ENCODE results near the gene STPG1.

STPG1 gene

DNA sequence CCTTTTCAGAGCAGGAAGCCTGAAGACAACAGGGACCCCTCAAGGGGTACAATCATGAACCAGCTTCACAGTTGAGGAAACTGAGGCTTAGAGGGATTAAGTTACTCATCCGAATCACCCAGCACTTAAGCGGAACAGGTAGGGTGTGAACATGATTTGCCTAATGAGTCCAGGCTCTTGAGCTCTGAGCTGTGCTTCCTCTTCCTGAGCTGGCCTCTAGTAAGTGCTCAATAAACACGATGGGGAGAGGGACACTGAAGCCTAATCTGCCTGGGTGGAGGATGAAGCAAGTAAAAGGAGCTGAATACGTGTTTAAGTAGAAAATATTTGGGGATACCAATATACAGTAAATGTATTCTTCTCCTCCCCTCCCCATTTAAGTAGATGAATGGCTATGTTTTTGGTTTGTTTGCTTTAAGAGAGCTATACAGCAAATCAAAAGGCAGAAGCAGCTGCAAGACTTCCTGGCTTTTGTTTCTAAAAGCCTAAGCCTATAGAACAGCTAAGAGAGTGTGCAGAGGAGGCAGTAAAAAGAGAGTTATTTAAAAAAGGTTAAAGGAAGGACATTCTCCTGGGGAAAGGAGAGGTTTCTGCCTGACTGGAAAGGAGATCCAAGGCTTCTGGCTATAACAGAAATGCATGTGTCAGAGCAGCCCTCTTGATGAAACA, 20.5 kb downstream of the STPG1 start:
- DNase-seq (ENCODE audit: low spot score), result no peak

DNA sequence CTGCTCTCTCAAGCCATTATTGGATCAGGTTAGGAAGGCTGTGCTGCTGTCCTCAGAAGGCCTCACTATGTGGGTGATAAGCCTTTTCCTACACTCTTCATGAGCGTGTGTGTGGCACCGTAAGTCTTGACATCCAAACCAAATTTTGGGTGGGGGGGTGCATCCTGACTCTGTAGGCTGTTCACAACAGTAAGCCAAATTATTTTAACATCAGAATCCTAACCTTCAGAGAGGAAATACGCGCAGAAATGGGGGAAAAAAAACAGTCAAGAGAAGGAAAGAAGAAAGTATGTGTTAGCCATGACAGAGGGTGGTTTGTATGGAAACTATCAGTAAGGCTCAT, 21.0 kb downstream of the STPG1 start:
- no peak for DNase-seq (ENCODE audit: low spot score)

DNA sequence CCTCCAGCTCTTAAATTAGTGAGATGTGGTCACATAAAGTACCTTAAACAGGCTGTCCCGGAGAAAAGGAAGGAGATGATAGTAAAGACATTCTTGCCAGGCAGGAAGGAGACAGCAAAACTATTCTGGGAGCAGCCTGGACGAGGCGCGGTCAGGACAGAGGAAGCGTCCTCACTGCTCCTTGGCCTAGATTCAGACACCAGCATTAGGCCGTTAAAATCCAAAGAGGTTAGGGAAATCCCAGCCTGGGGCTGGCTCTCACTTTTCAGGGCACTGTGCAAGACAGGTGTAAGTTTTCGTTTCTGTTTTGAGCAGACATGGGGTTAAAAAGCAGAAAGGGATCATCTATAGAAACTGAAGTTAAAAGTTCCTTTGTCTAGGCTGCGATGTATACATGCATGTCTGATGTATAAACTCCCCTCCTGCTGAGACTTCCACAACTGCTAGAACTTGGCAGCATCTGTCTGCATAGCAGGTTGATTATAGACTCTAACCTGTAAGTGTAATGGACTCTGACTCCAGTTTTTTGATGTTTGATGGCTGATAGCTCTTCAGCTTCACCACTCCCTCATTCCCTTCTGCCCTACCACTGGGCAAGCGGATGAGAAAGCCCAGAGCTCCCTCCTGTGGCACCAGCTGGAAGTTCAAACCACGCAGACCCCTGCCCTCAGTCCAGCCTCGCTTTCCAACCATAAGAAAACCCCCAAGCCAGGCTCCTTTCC, 21.5 kb downstream of the STPG1 start:
- DNase-seq (ENCODE audit: low spot score), result no peak

DNA sequence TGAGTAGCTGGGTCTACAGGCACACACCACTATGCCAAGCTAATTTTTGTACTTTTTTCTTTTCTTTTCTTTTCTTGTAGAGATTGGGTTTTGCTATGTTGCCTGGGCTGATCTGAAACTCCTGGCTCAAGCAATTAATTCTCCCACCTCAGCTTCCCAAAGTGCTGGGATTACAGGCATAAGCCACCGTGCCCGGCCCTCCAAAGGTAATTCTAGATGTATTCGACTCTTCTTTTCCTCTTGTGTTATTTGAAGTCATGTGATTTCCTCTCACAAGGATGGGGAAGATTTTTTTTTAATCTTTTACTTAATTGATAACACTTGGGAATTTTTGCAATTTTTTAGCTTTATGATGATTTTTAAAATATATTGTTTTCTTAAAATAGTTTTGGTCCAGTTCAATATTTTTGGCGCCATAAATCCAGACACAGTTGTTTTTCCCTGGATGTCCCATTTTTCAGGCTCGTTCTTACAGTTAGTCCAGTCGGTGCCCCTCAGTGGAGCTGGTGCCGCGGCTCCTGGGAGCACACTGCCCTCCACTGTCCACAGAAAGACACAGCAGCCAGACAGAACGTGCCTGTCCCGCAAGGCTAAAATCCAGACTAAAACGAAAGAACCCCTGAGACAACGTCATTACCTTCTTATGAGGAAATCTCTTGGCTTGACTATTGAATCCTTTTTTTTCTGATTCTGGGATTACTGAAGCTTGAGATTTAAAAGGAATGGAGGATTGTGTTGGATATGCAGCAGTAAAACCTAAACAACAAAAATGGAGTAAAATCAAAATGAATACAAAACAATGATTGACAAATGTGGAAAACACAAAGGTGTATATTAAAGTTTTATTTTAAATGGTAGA, 22.4 kb downstream of the STPG1 start:
- peak; percentile 47 for DNase-seq (ENCODE audit: low spot score)

DNA sequence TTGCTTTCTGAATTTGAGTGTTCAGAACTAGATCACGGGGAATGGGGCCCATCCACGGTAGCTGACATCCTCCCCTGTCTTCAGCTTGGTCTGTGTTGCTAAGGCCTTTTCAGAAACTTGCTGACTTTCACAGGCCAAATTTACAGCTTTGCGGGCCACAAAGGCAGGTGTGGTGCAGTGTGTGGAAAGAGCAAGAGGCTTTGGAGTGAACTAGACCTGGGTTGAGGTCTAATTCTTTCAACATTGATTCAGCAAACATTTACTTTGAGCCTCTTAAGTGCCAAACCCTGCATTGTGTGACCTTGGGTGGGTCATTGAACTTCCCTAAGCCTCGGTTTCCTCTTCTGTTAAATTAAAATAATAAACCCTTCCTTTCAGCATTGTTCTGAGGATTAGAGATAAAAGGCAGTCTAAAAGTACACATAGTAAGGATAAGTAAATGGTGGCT, 24.3 kb downstream of the STPG1 start:
- DNase-seq (ENCODE audit: low spot score), result no peak

DNA sequence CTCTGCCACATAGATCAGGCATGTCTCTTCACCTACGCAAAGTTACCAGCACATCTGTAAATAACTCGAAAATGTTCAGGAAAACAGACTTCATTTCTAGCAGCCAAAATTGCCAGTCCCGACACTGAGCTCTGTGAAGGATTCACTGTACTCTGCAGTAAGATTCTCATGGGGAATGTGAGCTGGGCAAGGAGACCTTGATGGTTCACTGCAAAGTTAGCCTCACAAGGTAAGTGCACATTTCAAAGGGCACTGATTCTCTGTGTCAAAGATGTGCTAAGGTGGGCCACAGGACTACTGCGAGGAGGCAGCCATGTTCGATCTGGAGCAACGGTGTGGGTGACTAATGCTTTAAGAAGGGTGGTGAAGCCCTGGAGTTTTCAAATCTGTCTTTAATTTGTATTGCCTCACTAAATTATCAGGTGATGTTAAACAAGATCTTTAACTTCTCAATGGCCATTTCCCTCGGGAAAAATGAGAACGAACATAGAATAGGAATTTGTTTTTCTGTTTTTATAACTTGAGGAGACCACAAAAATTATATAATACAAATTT, 25.2 kb downstream of the STPG1 start:
- DNase-seq (ENCODE audit: low spot score), result no peak

DNA sequence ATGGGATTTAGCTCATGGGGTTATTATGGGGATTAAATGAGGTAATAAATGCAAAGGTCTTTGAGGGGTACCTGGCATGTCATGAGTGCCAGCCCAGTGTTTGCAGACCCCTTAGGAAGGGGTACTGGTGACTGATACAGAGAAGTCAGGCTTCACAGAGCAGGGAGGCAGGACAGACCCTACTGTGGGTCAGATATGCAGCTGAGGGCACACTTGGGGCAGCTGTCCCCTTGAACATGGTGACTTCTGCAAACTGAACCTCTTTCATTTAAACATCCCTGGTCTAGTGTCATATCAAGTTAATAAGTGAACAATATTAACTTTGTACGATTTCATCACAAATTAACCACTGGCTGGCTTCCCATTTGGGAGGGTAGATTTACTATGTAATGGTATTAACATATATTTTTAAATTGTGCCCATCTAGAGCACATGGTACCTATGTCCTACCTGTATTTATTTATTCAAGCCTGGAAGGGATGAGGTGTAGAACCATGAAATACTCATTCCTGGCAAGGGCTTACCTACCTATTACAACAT, 25.9 kb downstream of the STPG1 start:
- no peak for DNase-seq (ENCODE audit: low spot score)

DNA sequence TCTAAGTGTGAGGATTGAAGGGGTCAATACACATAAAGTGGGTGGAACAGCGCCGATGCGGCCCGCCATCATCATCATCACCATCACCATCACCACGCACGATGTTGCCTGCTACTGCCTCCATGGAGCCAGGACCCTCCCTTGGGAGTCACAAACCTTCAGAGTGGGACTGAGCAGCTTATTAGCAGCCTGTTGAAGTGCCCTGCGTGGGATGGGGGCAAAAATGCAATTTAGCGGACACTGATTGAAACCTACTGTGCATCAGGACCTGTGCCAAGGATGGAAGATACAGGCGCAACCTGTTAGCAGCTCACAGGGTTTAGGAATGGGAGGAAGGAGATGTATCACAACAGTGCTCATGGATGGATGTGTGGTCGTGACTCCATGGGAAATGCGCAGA, 26.7 kb downstream of the STPG1 start:
- no peak for DNase-seq (ENCODE audit: low spot score)

DNA sequence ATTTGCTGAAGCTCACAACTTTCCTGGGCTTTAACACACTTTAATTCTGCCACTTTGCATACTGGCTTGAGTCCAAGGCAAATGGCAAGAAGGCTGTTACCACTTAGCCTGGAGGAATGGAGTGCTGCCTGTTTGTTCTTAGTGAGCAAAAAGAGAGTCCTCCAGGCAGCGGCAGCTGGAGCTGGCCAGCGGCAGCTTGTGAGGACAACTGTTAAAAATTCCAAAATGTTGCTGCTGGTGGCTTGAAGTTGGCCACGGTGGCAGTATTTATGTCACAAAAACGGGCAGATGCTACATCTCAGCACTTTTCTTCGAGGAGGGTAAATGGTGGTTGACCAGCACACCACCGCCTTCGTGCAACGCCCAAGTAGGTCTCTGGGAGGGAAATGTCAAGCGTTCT, 27.3 kb downstream of the STPG1 start:
- DNase-seq (ENCODE audit: low spot score), result no peak

DNA sequence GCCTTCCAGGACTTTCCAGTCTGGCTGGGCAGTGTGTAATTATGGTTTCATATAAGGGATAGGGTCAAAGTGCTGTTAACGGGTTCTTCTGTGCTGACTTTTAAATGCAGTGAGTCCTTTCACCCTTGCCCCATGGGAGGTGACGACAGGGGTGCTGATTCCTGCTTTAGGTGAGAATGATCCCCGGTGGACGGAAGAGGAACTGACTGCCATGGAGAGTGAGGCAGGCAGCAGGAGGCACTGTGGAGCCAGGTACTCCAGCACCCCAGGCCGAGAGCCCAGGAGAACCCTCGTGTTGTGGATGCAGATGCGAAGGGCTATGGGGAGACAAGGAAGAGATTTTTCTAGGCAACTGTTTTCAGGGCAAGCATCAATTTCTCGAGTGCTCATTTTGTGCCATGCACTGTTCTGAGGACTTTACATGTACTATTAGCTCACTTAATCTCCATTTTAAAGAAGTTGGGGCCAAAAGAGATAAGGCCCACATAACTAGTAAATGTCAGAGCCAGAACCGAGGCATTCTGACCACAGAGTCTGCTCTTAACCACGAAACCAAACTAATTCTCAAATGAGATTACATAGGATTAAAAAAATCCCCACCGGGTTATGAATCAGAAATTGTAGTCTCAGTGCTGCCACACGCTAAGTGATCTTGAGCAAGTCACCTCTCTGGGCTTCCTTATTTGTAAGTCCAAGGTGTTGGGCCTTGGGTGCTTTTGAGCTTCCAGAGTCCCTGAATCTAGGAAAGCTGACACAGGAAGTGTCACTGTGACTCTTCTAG, 28.2 kb downstream of the STPG1 start:
- DNase-seq (ENCODE audit: low spot score), result no peak

DNA sequence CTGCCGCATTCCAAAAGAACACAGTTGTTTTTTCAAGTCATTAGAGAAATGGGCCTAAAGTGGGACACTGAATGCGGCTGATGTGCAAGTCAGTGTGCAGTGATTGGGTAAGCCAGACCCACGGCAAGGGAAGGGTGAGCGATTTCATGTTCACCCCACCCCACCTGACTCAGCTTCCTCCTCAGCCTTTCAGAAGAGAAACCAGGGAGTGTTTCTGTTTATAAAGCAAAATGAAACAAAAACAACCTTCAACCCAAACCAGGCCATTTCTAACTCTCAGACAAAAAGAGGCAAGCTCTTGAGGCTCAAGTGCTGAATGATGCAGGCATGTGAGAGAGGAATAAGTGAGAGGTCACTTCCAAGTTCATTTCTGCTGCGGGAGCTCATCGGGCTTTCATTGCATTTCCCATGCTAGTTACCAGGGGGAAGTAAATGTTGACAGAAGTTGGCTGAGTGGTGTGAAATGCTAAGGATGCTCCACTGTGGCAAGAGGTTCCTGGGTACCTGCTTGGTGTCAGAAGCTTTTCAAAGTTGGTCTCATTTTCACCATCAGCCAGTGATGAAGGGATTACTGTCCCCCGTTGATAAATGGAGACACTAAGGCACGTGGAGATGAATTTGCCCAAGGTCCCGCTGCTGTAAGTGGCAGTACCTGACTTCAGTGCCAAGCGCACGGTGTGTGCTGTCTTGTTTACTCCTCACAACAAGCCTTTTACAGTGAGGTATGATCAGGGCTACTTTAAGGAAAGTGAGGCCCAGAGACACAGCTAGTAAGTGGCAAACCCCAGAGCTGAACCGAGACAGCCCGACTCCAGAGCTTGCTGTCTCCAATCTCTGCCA, 29.1 kb downstream of the STPG1 start:
- DNase-seq (ENCODE audit: low spot score), result no peak

DNA sequence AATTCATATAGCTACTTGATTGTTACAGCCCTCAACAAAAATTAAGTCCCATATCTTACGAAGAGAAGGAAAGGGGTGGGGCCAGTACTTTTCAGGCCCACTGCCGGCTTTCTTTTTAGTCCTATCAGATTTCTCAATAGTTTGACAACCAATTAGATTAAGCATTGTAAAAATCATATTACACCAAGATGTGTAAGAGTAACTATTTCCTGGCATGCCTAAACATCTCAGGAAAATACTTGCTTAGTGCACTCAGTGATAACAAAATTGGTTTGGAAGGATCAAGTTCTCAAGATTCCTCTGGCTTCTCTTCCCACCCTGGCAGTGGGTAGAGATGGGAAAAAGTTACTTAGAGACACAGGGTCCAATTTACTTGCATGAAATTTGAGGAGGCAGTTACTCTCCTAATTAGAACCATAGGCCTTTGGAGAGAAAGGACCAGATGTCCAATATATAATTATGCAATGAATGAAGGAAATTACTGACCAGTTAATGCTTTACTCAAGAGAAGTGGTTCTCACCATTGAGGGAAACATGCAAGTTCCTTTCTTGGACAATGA, 30.1 kb downstream of the STPG1 start:
- DNase-seq (ENCODE audit: low spot score), result no peak

DNA sequence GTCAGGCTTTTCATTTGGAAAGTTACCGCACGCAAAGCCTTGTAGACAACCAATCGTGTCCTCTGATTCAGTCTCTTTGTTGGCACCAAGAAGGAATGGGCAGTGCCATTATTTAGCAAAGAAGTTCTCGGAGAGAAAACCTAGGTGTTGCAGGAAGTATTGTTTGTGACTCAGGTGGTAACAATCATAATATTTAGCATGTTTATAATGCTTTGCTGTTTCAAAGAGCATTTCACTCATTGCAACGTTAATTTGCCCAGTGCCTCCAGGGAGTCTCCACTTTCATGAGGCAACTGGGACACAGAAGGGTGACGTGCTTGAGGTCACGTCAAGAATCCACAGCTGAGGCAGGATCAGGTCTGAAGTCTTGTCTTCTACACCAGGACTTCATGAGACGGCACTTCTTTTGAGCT, 31.4 kb downstream of the STPG1 start:
- DNase-seq (ENCODE audit: low spot score), result no peak

DNA sequence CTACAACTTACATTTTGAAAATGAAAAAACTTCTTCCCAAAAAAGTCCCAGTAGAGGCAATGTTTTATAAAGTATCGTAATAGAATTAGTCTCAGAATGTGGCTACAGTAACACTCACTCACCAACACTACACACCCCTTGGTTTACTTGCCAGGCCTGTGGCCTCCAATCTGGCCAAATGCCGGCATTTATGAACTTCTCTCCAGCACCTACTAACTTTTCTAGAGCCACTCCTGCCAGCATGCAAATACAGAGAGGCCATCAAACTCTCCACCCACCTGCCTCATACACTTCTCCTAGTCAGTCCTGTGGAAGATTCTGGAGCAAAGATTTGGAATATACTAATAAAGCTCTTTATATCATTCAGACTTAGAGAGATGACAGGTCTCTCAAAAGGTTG, 32.3 kb downstream of the STPG1 start:
- no peak for DNase-seq (ENCODE audit: low spot score)

DNA sequence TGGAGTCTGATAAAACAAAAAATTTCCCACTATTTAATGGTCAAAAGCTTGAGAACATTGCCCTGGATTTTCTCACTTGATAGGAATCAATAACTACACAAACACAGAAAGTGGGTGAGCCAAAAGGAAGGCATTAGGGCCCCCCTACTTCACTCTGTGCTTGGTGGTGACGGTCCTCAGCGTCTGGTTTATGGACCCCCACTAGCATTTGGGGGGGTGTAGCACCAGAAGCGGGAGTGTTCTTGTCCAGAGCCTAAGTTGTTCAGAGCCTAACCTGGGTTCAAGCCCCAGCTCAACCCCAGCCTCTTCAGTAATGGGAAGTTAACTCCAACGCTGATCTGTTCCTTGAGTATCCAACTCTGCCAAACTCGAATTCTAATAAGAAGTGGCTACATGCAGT, 33.1 kb downstream of the STPG1 start:
- no peak for DNase-seq (ENCODE audit: low spot score)

DNA sequence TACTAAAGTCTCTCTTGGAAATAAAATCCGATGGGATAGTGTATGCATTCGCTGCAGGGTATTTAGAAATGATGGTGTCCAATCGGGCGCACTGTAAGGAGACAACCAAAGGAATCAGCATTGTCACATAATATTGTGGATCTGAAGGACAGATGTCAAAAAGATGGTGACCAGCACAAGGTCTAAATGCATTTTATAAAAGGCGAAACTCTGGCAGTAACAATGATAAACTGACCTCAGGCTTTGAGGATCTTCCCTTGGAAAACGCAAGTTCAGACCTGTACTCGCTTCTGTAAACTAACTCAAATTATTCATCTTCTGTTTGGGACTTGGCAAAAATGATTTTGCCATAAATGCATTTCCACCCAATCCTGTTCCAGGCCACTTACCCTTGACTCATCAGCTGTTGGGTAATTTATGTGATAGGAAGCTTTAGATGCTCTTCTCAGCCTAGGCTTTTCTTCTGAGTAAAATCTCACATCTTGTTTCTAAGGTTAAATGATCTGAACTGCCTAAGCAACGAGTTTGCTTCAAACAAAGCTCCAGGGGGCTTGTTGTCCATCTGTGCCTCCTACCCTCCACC, 33.8 kb downstream of the STPG1 start:
- no peak for DNase-seq (ENCODE audit: low spot score)

DNA sequence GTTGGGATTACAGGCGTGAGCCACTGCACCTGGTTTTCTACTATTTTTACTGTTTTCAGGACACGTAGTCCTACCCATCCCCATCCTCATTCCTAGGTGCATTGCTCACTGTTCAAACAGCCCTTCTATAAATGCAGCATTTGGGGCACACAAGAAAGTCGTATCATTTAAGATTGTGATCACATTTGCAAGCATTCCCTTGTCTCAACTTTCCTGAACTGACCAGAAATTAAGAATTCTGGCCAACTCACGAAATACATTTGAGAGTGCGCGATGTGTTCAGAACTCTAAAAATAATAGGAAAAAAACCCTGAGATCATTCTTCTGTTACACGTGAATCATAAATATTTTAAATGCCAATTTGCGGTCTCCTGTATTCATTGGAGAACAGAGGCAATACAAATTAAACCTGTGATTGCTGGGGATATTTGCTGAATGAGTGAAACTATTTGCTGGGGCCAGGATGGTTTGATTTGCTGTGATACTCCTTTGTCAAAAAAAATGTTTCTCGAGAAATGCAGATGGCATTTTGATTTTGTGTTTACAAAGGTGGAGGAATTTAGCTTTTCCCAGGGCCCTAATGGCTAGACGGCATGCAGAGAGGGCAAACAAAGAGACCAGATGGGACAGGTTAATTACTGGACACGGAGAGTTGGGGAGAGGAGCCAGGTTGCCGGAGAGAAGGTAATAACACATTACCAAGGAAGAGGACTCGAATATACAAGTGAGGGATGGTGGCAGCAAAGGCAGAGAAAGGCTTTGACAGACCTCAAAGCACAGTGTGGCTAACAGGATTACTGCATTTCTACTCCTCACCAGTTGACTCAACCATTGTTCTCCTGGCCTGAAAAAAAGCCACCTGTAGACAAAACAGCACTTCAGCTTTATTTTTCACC, 38.4 kb downstream of the STPG1 start:
- DNase-seq (ENCODE audit: low spot score), result no peak

DNA sequence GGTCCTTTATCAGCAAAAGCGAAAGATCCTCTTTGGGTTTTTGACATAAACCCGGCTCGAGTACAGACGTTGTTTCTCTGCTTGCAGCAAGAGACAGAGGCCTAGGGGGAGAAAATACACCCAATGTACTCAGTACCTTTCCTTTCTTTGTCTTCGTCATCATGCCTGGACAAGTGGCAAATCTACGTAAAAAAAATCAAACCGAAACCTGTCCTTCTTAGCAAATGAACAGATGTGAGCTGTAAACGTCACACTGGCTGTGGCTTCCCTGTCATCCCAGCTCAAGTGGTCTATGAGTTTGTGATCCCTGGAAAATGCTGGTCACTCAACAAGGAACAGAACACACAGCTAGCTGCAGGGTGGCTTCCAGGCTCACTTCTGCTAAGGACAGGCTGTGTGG, 39.9 kb downstream of the STPG1 start:
- DNase-seq (ENCODE audit: low spot score), result no peak

DNA sequence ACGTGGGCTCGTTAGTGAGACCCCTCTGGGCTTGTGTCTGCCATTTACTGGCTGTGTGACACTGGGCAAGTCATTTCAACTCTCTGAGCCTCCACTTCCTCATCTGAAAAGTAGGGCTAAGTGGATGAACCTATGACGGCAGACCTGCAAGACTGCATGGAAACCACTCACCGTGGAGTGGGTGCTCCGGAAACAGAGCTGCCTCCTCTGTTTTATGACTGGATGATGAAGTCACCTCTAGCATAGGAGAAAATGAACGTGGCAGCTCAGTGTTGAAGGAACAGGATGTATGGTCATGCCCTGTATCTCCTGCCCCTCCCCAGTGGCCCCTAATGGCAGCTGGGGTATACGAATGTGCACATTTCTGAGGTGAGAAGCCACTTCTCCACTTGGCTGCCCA, 40.5 kb downstream of the STPG1 start:
- no peak for DNase-seq (ENCODE audit: low spot score)
